HAP-1 (cell line): ENCODE measurements around the gene MAPK14.
"Not testable (repeated sequence)": the region's sequence is repeated elsewhere in the genome, so short reads cannot be mapped to it uniquely, and the experiment has no call there.

ENCODE experiments used
- DNase-seq, 2 experiments: peaks; one replicate each; pipeline ENCODE4 v3.0.0-alpha.2; 2016 to 2020; ENCODE audit warnings: low spot score in 2 of 2
- H3K27me3 ChIP-seq: fragments of 250-450 bp; sonication (Bioruptor Pico); 2 replicates; pipeline ENCODE4 v1.5.1; 2020; ENCODE audit warnings: low read depth, mild to moderate bottlenecking, moderate library complexity
- H3K36me3 ChIP-seq: fragments of 250-450 bp; sonication (Bioruptor Pico); replicated peaks from 2 replicates; pipeline ENCODE4 v1.5.1; 2020; ENCODE audit warnings: mild to moderate bottlenecking
- H3K4me1 ChIP-seq: fragments of 250-450 bp; sonication (Bioruptor Pico); 2 replicates; pipeline ENCODE4 v1.5.1; 2020; ENCODE audit warnings: mild to moderate bottlenecking
- H3K4me3 ChIP-seq: fragments of 250-450 bp; sonication (Bioruptor Pico); 2 replicates; pipeline ENCODE4 v1.5.1; 2020; ENCODE audit warnings: mild to moderate bottlenecking, moderate library complexity
- H3K9me3 ChIP-seq: fragments of 250-450 bp; sonication (Bioruptor Pico); 2 replicates; pipeline ENCODE4 v1.5.1; 2020; ENCODE audit warnings: mild to moderate bottlenecking, moderate library complexity
- in situ Hi-C: fragments of 300-500 bp; cut with MboI; formaldehyde crosslinking; loops from 3 replicates; pipeline ENCODE4 v1.14.3; 2020; ENCODE audit warnings: low sequenced_read_pairs, inconsistent platforms, mixed read lengths

Gene MAPK14

GRCh38 chr6:36128793-36129192, 101.2 kb downstream of the MAPK14 start:
- Histone ChIP-seq H3K4me1 (no peaks in the 10 kb centered on the region), H3K27me3 (no peaks in the 10 kb centered on the region), H3K4me3 (no peak overlapping the region), H3K9me3 (no peaks in the 10 kb centered on the region), H3K36me3 (no peaks in the 10 kb centered on the region)
- no peak for DNase-seq
- in situ Hi-C loops = no loop called here

- in situ Hi-C loops, H3K4me1 ChIP-seq, H3K27me3 ChIP-seq, DNase-seq, H3K4me3 ChIP-seq, H3K36me3 ChIP-seq, H3K9me3 ChIP-seq: not testable (repeated sequence)
Measured at GRCh38 chr6:36129334-36129733, 101.7 kb downstream of the MAPK14 start.

GRCh38 chr6:36129941-36130666, 102.5 kb downstream of the MAPK14 start, which contains the start of gene MAPK13:
Gene MAPK13 (plus strand): TSS chr6:36130513. CDS start chr6:36130583, 70 bp downstream.
- Histone ChIP-seq H3K36me3 (no peaks in the 10 kb centered on the region), H3K27me3 (no peaks in the 10 kb centered on the region), H3K9me3 (no peaks in the 10 kb centered on the region), H3K4me1 (no peaks in the 10 kb centered on the region), H3K4me3 (no peak within 1 kb of the TSS)
- DNase-seq = no peak
- in situ Hi-C loops = no loop called here

- no peak overlapping the region for H3K4me3 ChIP-seq
- no peaks in the 10 kb centered on the region for H3K9me3 ChIP-seq
- H3K27me3 ChIP-seq = no peaks in the 10 kb centered on the region
- in situ Hi-C loops = no loop called here
- DNase-seq = no peak
- H3K36me3 ChIP-seq = no peaks in the 10 kb centered on the region
- no peaks in the 10 kb centered on the region for H3K4me1 ChIP-seq
Measured at GRCh38 chr6:36130667-36131510, 103.3 kb downstream of the MAPK14 start.

GRCh38 chr6:36131511-36132245, 104.1 kb downstream of the MAPK14 start:
- in situ Hi-C loops = no loop called here
- H3K4me3 ChIP-seq = no peak overlapping the region
- H3K4me1 ChIP-seq = no peaks in the 10 kb centered on the region

GRCh38 chr6:36132246-36132895, 104.8 kb downstream of the MAPK14 start:
- Histone ChIP-seq H3K36me3 (no peaks in the 10 kb centered on the region), H3K9me3 (no peaks in the 10 kb centered on the region), H3K27me3 (no peaks in the 10 kb centered on the region), H3K4me3 (no peak overlapping the region), H3K4me1 (no peaks in the 10 kb centered on the region)
- in situ Hi-C loops = no loop called here
- DNase-seq = no peak

More at GRCh38 chr6:36131511-36132245, 104.1 kb downstream of the MAPK14 start:
- H3K27me3 ChIP-seq = no peaks in the 10 kb centered on the region
- DNase-seq = no peak
- no peaks in the 10 kb centered on the region for H3K9me3 ChIP-seq
- H3K36me3 ChIP-seq = no peaks in the 10 kb centered on the region

GRCh38 chr6:36133148-36133547, 105.5 kb downstream of the MAPK14 start:
- DNase-seq = no peak
- no peaks in the 10 kb centered on the region for H3K4me1 ChIP-seq
- H3K27me3 ChIP-seq = no peaks in the 10 kb centered on the region
- no peaks in the 10 kb centered on the region for H3K9me3 ChIP-seq
- no peak overlapping the region for H3K4me3 ChIP-seq
- no peaks in the 10 kb centered on the region for H3K36me3 ChIP-seq
- in situ Hi-C loops = no loop called here

GRCh38 chr6:36133912-36134311, 106.3 kb downstream of the MAPK14 start:
- H3K9me3 ChIP-seq = no peaks in the 10 kb centered on the region
- no peak overlapping the region for H3K4me3 ChIP-seq
- H3K4me1 ChIP-seq = no peaks in the 10 kb centered on the region
- DNase-seq = no peak
- in situ Hi-C loops = no loop called here
- no peaks in the 10 kb centered on the region for H3K36me3 ChIP-seq
- no peaks in the 10 kb centered on the region for H3K27me3 ChIP-seq

GRCh38 chr6:36135053-36135731, 107.6 kb downstream of the MAPK14 start:
- H3K4me1 ChIP-seq = no peaks in the 10 kb centered on the region; the same call in 1 of the 2 replicates
- H3K4me3 ChIP-seq = no peak overlapping the region
- no peak for DNase-seq
- no peaks in the 10 kb centered on the region for H3K36me3 ChIP-seq
- in situ Hi-C loops = no loop called here
- H3K9me3 ChIP-seq = no peaks in the 10 kb centered on the region
- H3K27me3 ChIP-seq = no peaks in the 10 kb centered on the region

GRCh38 chr6:36136034-36136433, 108.4 kb downstream of the MAPK14 start:
- Histone ChIP-seq H3K36me3 (no peaks in the 10 kb centered on the region), H3K4me3 (no peak overlapping the region), H3K9me3 (no peaks in the 10 kb centered on the region), H3K4me1 (no peaks in the 10 kb centered on the region; the same call in 1 of the 2 replicates), H3K27me3 (no peaks in the 10 kb centered on the region)
- DNase-seq = no peak
- in situ Hi-C loops = no loop called here

GRCh38 chr6:36136551-36136950, 108.9 kb downstream of the MAPK14 start:
- no peaks in the 10 kb centered on the region for H3K27me3 ChIP-seq
- in situ Hi-C loops = no loop called here
- no peak overlapping the region for H3K4me3 ChIP-seq
- no peaks in the 10 kb centered on the region for H3K36me3 ChIP-seq
- H3K4me1 ChIP-seq = no peaks in the 10 kb centered on the region; the same call in 1 of the 2 replicates
- no peak for DNase-seq
- H3K9me3 ChIP-seq = no peaks in the 10 kb centered on the region

GRCh38 chr6:36138667-36139066, 111.1 kb downstream of the MAPK14 start:
- no peak for DNase-seq
- Histone ChIP-seq H3K36me3 (no peaks in the 10 kb centered on the region), H3K4me1 (no peaks in the 10 kb centered on the region; the same call in 1 of the 2 replicates), H3K9me3 (no peaks in the 10 kb centered on the region), H3K27me3 (no peaks in the 10 kb centered on the region), H3K4me3 (no peak overlapping the region)
- in situ Hi-C loops = no loop called here

GRCh38 chr6:36139431-36139830, 111.8 kb downstream of the MAPK14 start:
- no peaks in the 10 kb centered on the region for H3K36me3 ChIP-seq
- H3K9me3 ChIP-seq = no peaks in the 10 kb centered on the region
- H3K4me1 ChIP-seq = no peaks in the 10 kb centered on the region; the same call in 1 of the 2 replicates
- DNase-seq = peak; percentile 6 to 76
- H3K4me3 ChIP-seq = no peak overlapping the region
- in situ Hi-C loops = no loop called here
- no peaks in the 10 kb centered on the region for H3K27me3 ChIP-seq
